GM18951 (cell line): ENCODE data around the gene COL6A2.
"Not testable (repeated sequence)": the region's sequence is repeated elsewhere in the genome, so short reads cannot be mapped to it uniquely, and the experiment has no call there.

Experiments used
- POLR2A ChIP-seq: IDR thresholded peaks from 4 replicates; pipeline ENCODE4 v1.6.1; 2011; ENCODE audit warnings: mild to moderate bottlenecking; ENCODE audit not compliant: insufficient read length, insufficient read depth; ENCODE audit errors: extremely low read depth
- in situ Hi-C: fragments of 300-500 bp; cut with MboI; formaldehyde crosslinking; loops from one replicate; pipeline ENCODE4 v1.12.0; 2022; ENCODE audit warnings: low sequenced_read_pairs, mixed read lengths, inconsistent platforms; ENCODE audit not compliant: unreplicated experiment

Gene COL6A2

DNA sequence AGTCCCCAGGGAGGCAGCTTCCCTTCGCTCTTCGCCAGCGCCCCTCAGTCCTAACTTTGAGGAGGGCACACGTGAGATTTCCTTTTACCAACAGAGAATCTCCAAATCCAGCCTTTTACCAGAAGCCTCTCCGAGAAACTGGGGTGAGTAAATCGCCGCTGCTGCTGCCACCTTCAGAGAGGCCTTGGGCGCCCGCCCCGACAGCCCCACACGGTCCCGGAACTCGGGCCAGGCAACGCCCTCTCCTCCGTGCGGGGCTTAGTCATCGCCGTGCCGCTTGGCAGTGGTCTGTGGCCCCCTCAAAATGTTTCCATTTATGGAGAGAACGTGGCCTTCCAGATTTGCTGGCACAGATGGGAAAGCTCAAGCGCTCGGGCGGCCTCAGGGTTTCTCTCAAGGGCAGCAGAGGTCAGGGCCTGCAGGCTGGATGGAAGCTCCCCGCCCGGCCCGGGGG lies 41.4 kb upstream of the COL6A2 start:
- TF ChIP-seq POLR2A, result no peak
- in situ Hi-C loops, result no loop called here

DNA sequence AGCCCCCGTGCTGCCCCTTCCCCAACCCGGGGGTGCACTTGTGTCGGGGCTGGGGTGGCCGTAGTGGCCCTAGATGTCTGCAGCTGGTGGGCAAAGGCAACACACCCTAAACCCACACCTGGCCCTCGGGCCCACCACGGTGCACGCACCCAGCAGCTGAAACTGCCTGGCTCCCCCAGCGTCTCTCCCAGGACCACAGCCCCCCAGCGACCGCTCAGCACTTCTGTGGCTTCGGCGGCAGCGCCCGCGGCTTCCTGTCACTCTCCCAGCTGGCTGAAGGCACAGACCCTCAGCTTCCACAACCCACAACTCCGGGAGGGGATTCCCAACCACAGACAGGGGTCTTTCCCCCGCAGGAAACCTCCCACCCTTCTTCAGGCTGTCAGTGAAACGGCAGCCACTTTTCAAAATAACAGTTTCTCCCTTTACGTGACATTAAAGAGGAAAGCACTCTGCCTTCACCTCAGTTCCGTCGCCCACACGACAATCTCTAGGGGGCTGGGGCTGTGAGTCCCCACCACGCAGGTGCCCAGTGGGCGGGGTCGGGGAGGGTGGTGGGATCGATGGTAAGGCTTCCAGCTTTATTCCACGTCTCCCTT lies 40.7 kb upstream of the COL6A2 start:
- in situ Hi-C loops, result no loop called here
- TF ChIP-seq POLR2A, result no peak

- in situ Hi-C loops, result no loop called here
- TF ChIP-seq POLR2A, result no peak
These were observed 40.1 kb upstream of the COL6A2 start for GRCh38 chr21:46057710-46058241.

GRCh38 chr21:46058431-46059145 lies 39.3 kb upstream of the COL6A2 start:
- in situ Hi-C loops, result no loop called here
- TF ChIP-seq POLR2A, result no peak

GRCh38 chr21:46059195-46059594 lies 38.7 kb upstream of the COL6A2 start:
- in situ Hi-C loops, result no loop called here
- no peak for TF ChIP-seq POLR2A

GRCh38 chr21:46059711-46060455 lies 38.0 kb upstream of the COL6A2 start:
- in situ Hi-C loops, result not testable (repeated sequence)

- no peak for TF ChIP-seq POLR2A
These were observed 37.3 kb upstream of the COL6A2 start for GRCh38 chr21:46060596-46061061.

GRCh38 chr21:46061063-46061462 lies 36.8 kb upstream of the COL6A2 start:
- in situ Hi-C loops, result no loop called here
- no peak for TF ChIP-seq POLR2A

More at GRCh38 chr21:46060596-46061061, 37.3 kb upstream of the COL6A2 start:
- in situ Hi-C loops, result no loop called here

DNA sequence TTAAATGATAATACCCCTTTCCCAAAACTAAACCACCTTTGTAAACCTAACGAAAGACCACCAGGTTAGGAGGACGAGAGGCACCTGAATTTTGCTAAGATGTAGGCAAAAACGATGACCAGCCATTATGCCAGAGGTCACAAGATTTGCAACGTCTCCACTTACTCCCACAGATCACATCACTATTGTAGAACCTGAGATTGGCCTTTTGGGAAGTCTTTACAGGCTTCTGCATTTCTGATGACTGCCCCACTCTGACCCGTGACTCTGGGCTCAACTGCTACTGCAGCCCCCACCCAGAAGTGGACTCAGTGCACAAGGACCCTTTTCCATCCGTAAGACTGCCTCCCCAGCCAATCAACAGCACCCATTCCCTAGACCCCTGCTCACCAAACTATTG lies 36.4 kb upstream of the COL6A2 start:
- in situ Hi-C loops, result no loop called here
- no peak for TF ChIP-seq POLR2A

GRCh38 chr21:46061950-46062349 lies 36.0 kb upstream of the COL6A2 start:
- in situ Hi-C loops, result no loop called here
- no peak for TF ChIP-seq POLR2A

DNA sequence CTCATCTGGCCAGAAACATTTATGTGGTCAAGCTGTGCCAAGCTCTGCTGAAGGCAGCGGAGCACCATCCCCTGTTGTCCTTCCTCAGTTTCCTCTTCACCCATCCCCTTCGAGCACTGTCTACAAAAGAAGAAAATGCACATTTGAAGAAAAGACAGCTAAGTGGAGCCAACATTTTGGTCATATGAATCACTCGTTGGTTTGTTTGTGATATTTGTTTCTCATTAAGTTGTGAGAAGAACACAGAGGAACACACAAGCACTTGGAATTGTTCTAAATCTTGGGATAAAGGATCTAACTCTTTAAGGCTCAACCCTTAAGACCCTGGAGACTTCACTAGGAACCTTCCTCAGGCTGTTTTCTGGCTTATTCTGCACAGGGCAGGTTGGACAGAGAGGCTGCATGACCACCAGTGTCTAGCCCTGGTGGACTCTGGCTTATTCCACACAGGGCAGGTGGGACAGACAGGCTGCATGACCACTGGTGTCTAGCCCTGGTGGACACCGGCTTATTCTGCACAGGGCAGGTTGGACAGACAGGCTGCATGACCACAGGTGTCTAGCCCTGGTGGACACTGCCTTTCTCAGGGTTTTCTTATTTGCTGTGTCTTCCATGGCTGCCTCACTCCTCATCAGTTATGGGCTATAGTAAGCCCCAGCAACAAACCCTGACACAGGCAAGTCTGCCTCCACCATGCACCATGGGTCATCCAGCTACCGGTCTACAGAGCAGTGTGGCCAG lies 35.3 kb upstream of the COL6A2 start:
- in situ Hi-C loops, result no loop called here
- no peak for TF ChIP-seq POLR2A

GRCh38 chr21:46063227-46063626 lies 34.7 kb upstream of the COL6A2 start:
- no peak for TF ChIP-seq POLR2A
- in situ Hi-C loops, result no loop called here
